HG02623 (cell line): Measurements from ENCODE around the gene SEC31A.
"Not testable (repeated sequence)": the region's sequence is repeated elsewhere in the genome, so short reads cannot be mapped to it uniquely, and the experiment has no call there.

Experiments
- ATAC-seq: cut with Tn5 transposase; IDR thresholded peaks from one replicate; pipeline ENCODE4 v1.9.1; 2021; ENCODE audit warnings: moderate library complexity; ENCODE audit not compliant: unreplicated experiment

SEC31A gene

GRCh38 chr4:82890901-82891706 lies at the start of gene SEC31A:
Gene SEC31A, minus strand, starts transcription at chr4:82891153. Its CDS starts 9,217 bp downstream, at chr4:82881936.
- peak; percentile 92 for ATAC-seq

- ATAC-seq, result no peak
Measured at GRCh38 chr4:82939414-82939813, 48.5 kb upstream of the SEC31A start.

- no peak for ATAC-seq
Measured at GRCh38 chr4:82934441-82934840, 43.5 kb upstream of the SEC31A start.

- ATAC-seq, result no peak
Measured at GRCh38 chr4:82930848-82931755, 40.1 kb upstream of the SEC31A start.

- no peak for ATAC-seq
Measured at GRCh38 chr4:82921795-82922194, 30.8 kb upstream of the SEC31A start.

GRCh38 chr4:82919386-82919785 lies 28.4 kb upstream of the SEC31A start:
- no peak for ATAC-seq

- ATAC-seq, result no peak
Measured at GRCh38 chr4:82918091-82918490, 27.1 kb upstream of the SEC31A start.

- not testable (repeated sequence) for ATAC-seq
Measured at GRCh38 chr4:82913968-82914367, 23.0 kb upstream of the SEC31A start.

- no peak for ATAC-seq
Measured at GRCh38 chr4:82913305-82913704, 22.4 kb upstream of the SEC31A start.

GRCh38 chr4:82909326-82909725 lies 18.4 kb upstream of the SEC31A start:
- no peak for ATAC-seq

GRCh38 chr4:82906469-82906868 lies 15.5 kb upstream of the SEC31A start:
- ATAC-seq, result peak; percentile 35

GRCh38 chr4:82905205-82905604 lies 14.3 kb upstream of the SEC31A start:
- peak; percentile 40 for ATAC-seq

GRCh38 chr4:82903737-82904136 lies 12.8 kb upstream of the SEC31A start:
- ATAC-seq, result no peak

- no peak for ATAC-seq
Measured at GRCh38 chr4:82901183-82901718, 10.3 kb upstream of the SEC31A start.

- peak; percentile 92 for ATAC-seq
Measured at GRCh38 chr4:82900411-82901182, 9.6 kb upstream of the SEC31A start, which contains the start of gene THAP9. Gene THAP9, plus strand, starts transcription at chr4:82900735. Its CDS starts 68 bp downstream, at chr4:82900803.

GRCh38 chr4:82900066-82900410 lies 9.1 kb upstream of the SEC31A start:
- ATAC-seq, result no peak

- no peak for ATAC-seq
Measured at GRCh38 chr4:82899374-82900065, 8.6 kb upstream of the SEC31A start.

GRCh38 chr4:82898322-82899243 lies 7.6 kb upstream of the SEC31A start:
- no peak for ATAC-seq

GRCh38 chr4:82896755-82897154 lies 5.8 kb upstream of the SEC31A start:
- no peak for ATAC-seq
